Kidney glomerular epithelial cell (primary cell): ENCODE results near the gene TAF12.
"Not testable (repeated sequence)": the region's sequence is repeated elsewhere in the genome, so short reads cannot be mapped to it uniquely, and the experiment has no call there.

ENCODE experiments used
- DNase-seq: peaks from one replicate; lab custom pipeline; 2025; lab: John Stamatoyannopoulos, UW

Gene TAF12

DNA sequence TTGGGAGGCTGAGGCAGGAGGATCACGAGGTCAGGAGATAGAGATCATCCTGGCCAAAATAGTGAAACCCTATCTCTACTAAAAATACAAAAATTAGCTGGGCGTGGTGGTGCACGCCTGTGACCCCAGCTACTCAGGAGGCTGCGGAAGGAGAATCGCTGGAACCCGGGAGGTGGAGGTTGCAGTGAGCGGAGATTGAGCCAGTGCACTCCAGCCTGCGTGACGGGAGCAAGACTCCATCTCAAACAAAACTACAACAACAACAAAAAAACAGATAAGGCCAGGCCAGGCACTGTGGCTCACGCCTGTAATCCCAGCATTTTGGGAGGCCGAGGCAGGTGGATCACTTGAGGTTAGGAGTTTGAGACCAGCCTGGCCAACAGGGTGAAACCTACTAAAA, 2.5 kb upstream of the TAF12 start:
- not testable (repeated sequence) for DNase-seq

- no peak for DNase-seq
Measured at GRCh38 chr1:28644494-28644893, 1.6 kb upstream of the TAF12 start.

GRCh38 chr1:28642056-28642846, 616 bp downstream of the TAF12 start:
- no peak for DNase-seq

GRCh38 chr1:28640766-28641165, 2.1 kb downstream of the TAF12 start:
- peak; percentile 23 for DNase-seq

DNA sequence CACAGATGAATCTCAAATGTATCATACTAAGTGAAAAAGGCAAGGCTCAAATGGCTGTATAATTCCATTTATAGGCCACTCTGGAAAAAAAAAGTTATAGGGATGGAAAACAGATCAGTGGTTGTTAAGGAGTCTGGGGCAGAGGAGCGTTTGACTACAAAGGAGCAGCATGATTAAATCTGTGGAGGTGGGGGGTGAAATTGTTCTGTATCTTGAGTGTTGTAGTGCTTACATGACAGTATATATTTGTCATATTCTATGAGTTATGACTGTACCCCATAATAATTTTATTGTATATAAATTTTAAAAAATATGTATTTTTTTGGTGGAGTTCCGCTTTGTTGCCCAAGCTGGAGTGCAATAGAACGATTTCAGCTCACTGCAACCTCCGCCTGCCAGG, 10.3 kb downstream of the TAF12 start:
- no peak for DNase-seq

DNA sequence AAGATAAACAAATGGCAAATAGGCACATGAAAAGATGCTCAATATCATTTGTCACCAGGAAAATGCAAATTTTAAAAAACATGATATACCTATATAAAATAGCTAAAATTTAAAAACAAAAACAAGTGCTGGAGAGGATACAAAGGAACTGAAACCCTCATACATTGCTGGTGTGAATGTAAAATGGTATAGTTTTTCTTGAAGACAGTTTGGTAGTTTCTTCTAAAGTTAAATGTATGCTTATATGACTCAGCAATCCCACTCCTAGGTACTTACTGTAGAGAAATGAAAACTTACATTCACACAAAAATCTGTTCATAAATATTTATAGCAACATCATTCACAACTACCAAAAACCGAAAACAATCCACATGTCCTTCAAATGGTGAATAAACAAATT, 11.2 kb downstream of the TAF12 start:
- no peak for DNase-seq

GRCh38 chr1:28613175-28613574, 29.7 kb downstream of the TAF12 start:
- no peak for DNase-seq

GRCh38 chr1:28606771-28607170, 36.1 kb downstream of the TAF12 start:
- no peak for DNase-seq

DNA sequence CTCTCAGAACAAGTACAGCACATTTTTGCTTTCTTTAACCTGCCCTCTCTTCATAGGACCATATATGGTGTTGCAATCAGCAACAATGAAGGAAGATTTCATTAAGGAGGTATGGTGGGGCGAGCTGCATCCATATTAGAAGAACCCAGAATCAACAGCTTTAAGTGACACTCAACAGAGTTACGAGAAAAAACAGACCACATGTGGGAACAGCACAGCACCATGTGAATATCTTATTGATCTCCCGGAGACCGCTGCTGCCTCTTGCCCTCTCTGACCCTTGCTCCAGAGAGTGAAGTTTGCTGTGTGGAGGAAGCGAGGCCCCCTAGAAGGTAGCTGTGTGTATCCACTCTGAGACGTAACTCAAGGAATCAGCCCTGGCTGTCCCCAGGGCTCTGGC, 37.9 kb downstream of the TAF12 start:
- DNase-seq: no peak

DNA sequence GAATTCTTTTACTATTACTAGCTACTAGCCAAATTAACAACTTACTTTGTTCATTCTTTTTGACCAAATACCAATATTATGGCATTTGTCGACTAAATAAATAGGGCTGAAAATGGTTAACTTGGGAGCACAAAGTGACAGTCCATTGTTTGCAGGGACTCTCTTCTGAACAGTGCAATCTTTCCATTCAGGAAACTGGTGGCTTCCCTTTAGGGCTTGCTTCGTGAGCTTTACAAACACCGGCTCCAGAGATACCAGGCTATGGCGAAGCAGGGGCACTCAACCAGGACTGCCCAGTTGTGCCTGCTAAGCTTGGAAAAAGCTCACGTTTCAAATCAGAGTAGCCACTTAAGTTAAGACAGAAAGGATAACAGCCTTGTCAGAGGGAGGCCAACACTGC, 38.5 kb downstream of the TAF12 start:
- no peak for DNase-seq

DNA sequence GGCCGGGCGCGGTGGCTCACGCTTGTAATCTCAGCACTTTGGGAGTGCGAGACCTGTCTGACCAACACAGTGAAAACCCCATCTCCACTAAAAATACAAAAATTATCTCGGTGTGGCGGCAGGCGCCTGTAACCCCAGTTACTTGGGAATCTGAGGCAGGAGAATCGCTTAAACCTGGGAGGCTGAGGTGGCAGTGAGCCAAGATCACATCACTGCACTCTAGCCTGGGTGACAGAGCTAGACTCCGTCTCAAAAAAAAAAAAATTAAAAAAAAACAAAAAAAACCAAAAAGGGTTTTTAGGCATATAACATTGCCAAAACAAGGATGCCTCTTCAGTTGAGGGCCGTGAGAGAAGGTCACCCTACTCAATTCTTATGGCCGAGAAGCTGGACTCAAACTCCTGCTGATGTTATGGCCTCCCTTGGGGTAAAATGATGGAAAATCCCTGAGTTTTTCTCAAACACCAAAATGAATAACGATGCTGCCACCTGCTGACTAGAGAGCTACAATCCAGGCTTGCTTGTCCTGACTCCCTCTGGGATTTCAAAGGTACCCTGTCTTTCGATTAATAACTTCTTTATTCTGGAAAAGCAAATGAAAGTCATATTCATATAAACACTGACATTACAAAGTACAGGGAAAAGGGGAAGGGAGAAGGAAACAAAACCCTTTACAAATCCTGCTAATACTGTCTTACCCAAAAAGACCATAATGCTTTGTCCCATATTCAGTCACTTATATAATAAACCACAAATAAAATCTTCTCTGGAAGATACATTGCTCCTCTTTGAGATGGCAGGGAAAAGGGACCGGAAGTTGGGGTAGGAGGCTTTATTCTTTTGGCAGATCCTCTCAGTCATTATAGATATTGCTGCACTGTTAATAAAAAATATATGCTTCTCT, 40.1 kb downstream of the TAF12 start:
- peak; percentile 86 for DNase-seq

GRCh38 chr1:28601696-28602095, 41.2 kb downstream of the TAF12 start:
- peak; percentile 53 for DNase-seq

DNA sequence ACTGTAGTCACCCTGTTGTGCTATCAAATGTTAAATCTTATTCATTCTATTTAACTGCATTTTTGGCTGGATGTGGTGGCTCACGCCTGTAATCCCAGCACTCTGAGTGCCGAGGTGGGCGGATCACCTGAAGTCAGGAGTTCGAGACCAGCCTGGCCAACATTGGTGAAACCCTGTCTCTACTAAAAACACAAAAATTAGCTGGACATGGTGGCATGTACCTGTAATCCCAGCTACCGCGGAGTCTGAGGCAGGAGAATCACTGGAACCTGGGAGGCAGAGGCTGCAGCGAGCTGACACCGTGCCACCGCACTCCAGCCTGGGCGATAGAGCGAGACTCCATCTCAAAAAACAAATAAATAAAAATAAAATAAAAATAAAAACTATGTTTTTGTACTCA, 46.6 kb downstream of the TAF12 start:
- not testable (repeated sequence) for DNase-seq

DNA sequence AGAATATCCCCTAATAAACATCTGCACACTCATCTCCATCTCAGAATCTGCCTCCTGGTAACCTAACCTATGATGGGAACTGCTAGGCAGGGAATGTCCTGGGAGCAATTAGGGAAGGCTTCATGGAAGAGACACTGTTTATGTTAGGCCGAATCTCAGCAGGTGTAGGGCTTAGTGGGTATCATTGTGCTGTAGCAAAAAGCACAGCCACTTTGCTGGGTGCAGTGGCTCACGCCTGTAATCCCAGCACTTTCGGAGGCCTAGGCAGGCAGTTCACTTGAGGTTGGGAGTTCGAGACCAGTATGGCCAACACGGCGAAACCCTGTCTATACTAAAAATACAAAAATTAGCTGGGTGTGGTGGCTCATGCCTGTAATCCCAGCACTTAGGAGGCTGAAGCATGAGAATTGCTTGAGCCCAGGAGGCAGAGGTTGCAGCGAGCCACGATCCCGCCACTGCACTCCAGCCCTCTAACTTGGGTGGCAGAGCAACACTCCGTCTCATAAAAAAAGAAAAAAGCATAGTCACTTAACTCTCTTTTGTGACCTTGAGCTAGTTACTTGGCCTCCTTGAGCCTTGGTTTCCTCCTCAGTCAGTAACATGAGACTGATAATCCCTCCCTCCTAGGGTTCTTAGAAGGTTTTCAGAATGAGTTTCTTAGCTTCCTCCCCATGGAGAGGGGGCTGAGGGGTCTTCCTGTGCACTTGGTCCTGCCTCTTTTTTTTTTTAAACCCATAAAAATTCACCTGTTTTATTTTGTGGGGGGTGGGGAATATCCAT, 47.3 kb downstream of the TAF12 start:
- DNase-seq: no peak

GRCh38 chr1:28594686-28595411, 48.0 kb downstream of the TAF12 start:
- DNase-seq: peak; percentile 44

- not testable (repeated sequence) for DNase-seq
Measured at GRCh38 chr1:28593988-28594356, 48.9 kb downstream of the TAF12 start.

GRCh38 chr1:28592321-28593071, 50.4 kb downstream of the TAF12 start:
- DNase-seq: no peak

DNA sequence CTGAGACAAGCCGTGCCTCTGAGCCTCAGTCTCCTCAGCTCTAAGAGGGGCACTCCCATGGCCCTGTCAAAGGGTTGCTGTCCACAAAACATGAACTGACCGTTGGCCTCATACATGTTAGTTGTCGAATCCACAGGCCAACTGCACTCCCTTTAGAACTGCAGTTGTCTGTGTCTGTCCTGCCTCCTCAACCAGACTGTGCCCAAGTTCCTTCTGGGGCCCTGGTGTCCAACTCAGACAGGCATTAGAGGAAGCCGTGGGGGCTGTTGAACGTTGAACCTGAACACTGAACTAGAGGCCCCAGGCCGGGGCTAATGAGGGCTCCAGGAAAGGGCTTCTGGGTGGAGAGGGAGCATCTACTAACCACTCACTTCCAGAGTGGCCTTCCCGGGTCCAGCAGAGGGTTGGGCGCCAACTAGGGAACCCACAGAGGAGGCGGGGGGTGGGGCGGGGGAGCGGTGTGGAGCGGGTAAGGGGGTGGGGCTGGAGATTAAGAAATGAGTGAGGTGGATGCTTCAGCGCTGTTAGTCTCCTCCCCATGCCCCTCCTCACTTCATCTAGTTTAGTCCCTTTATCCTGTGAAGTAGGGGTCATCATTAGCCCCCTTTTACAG, 51.1 kb downstream of the TAF12 start, which contains the start of gene RAB42:
Gene RAB42 (plus strand): TSS at position 558 of the 613 bp plus-strand sequence. CDS start 247 bp downstream, outside the sequence.
- no peak for DNase-seq

GRCh38 chr1:28586585-28587391, 56.1 kb downstream of the TAF12 start:
- DNase-seq: not testable (repeated sequence)

- no peak for DNase-seq
Measured at GRCh38 chr1:28582248-28582615, 60.6 kb downstream of the TAF12 start.
